Thyroid gland (tissue), 4 donors: ENCODE measurements around the gene CACNA1H. TPM values are rescaled to one million over a fixed set of nuclear protein-coding genes. Genes with fewer than 3 reads are reported as not detected.
"Not testable (repeated sequence)": the region's sequence is repeated elsewhere in the genome, so short reads cannot be mapped to it uniquely, and the experiment has no call there.

Experiments used
- DNase-seq, 2 donors: peaks; one replicate each; pipeline ENCODE4 v3.0.0-alpha.2; 2019
- H3K27ac ChIP-seq, 3 donors: fragments of 200-600 bp; sonication (generic); 1 replicate in 2 of 3; 2 replicates in 1 of 3; pipeline ENCODE4 v1.5.1; 2016 to 2019; ENCODE audit warnings: mild to moderate bottlenecking in 1 of 3, moderate library complexity in 1 of 3
- H3K27me3 ChIP-seq: fragments of 200-600 bp; sonication (generic); one replicate; pipeline ENCODE4 v1.5.1; 2019
- H3K36me3 ChIP-seq, 2 donors: fragments of 200-600 bp; sonication (generic); one replicate each; pipeline ENCODE4 v1.5.1; 2016 to 2019
- H3K4me1 ChIP-seq, 2 donors: fragments of 200-600 bp; sonication (generic); one replicate each; pipeline ENCODE4 v1.5.1; 2017 to 2019
- H3K4me3 ChIP-seq, 3 donors: fragments of 200-600 bp; sonication (generic); replicated peaks in 1 of 3; 1 replicate in 2 of 3; 2 replicates in 1 of 3; pipeline ENCODE4 v1.5.1; 2016; ENCODE audit warnings: mild to moderate bottlenecking in 1 of 3
- H3K9me3 ChIP-seq: fragments of 200-600 bp; sonication (generic); one replicate; pipeline ENCODE4 v1.5.1; 2017
- CTCF ChIP-seq, 6 experiments: fragments of 200-600 bp in 3 of 6; fragments of 450-650 bp in 3 of 6; sonication (generic) in 3 of 6; IDR thresholded peaks; one replicate each; pipeline ENCODE4 v1.5.1; 2016 to 2019; ENCODE audit warnings: antibody characterized with exemption in 6 of 6, mild to moderate bottlenecking in 2 of 6, inconsistent platforms in 1 of 6, moderate library complexity in 1 of 6
- POLR2A ChIP-seq, 2 donors: fragments of 450-650 bp; IDR thresholded peaks; one replicate each; pipeline ENCODE4 v1.6.1; 2017; ENCODE audit warnings: antibody characterized with exemption in 2 of 2, mild to moderate bottlenecking in 2 of 2, moderate library complexity in 1 of 2
- WGBS, 2 donors: methylation state at CpG; one replicate each; pipeline ENCODE4 v1.1.5; 2017; 5-methylcytosine and 5-hydroxymethylcytosine counted together
- intact Hi-C: fragments of 100-400 bp; cut with DNase I; formaldehyde crosslinking; loops from one replicate; pipeline ENCODE4 v1.15.1; 2023
- total RNA-seq, 4 donors: library from RNA; depleted of rRNA; stranded (reverse); fragments of >200 nt; gene quantifications; one replicate each; pipeline ENCODE4 v1.2.3, GENCODE V29; 2016

The CACNA1H gene
- total RNA-seq, 4 donors from 2014 or later = 8.4 to 12.4 (median 9.3) TPM

DNA sequence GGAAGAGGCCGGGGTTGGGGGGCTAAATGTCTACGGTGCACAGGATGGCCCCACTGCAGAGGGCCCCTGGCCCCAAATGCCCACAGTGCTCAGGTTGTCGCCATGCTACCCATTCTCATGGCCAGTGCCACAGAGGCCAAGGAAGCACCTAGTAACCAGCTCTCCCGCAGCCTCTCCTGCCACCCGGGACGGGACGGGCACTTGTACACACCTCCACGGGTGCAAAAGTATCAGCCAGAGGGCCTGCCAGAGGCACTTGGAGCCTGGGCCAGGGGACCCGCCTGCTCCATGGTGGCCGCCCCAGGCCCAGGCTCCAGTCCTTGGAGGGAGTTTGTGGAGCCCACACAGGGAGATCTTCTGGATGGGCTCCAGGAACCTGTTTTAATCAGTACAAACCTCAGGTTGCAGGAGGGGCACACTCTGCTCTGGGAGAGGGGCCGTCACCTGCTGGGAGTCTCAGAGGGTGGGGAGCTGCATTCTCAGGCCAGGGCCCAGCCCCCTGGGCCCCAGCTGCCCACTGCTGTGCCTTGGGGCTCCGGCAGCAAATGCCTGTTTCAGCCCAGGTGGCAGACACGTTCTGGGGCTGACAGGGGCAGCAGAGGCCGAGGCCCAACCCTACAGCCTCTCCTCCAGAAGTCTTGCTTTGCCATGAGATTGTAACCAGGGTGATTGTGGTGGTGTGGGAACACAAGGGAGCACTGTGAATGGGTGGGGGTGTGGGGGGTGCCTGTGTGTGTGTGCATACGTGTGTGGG, 110.9 kb downstream of the CACNA1H start:
- DNase-seq = no peak
- H3K4me3 ChIP-seq = no peak overlapping the region
- no peak overlapping the region for H3K27ac ChIP-seq
- peaks cover 0 to 3% of the 10 kb centered on the region in 2 donors for H3K4me1 ChIP-seq
- no peaks in the 10 kb centered on the region for H3K36me3 ChIP-seq
- H3K9me3 ChIP-seq = no peaks in the 10 kb centered on the region
- TF ChIP-seq CTCF (IDR thresholded peaks at IDR 0.05) (no peak), POLR2A (IDR thresholded peaks at IDR 0.05) (no peak)
- 51 to 57% methylated on average over 7 to 15 of the region's 15 CpGs for WGBS, 2 donors
- intact Hi-C loops = no loop called here
- H3K27me3 ChIP-seq = no peaks in the 10 kb centered on the region

- no peaks in the 10 kb centered on the region for H3K4me1 ChIP-seq
- H3K27ac ChIP-seq = no peak overlapping the region
- 92 to 94% methylated on average over 16 of the region's 16 CpGs for WGBS, 2 donors
- H3K27me3 ChIP-seq = no peaks in the 10 kb centered on the region
- intact Hi-C loops = no loop called here
- H3K9me3 ChIP-seq = no peaks in the 10 kb centered on the region
- no peak for DNase-seq
- no peak overlapping the region for H3K4me3 ChIP-seq
- H3K36me3 ChIP-seq = no peaks in the 10 kb centered on the region
- TF ChIP-seq POLR2A (IDR thresholded peaks at IDR 0.05) = no peak
- TF ChIP-seq CTCF (IDR thresholded peaks at IDR 0.05) = no peak
Observed at GRCh38 chr16:1264345-1265089, 111.6 kb downstream of the CACNA1H start.

DNA sequence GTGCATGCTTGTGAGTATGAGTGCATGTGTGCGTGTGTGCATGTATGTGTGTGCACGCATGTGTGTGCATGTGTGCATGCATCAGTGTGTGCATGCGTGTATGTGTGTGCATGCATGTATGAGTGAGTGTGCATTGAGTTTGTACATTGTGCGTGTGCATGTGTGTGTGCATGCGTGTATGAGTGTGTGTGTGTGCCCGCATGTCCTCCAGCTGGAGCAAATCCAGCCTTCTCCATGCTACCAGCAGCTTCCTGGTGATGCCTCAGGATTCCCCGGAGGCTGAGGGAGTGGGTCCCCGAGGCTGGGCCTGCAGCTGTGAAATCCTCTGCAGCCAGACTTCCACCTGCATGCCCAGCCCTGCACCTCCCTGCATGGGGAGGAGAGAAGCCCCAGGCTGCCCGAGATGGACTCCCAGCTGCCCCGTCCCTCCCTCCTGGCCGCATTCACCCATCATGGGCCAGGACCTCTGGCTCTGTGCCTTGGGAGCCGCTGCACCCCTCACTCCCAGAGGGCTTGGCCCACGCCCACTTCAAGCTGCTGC, 112.3 kb downstream of the CACNA1H start:
- intact Hi-C loops = no loop called here
- no peak for TF ChIP-seq CTCF (IDR thresholded peaks at IDR 0.05)
- no peak for TF ChIP-seq POLR2A (IDR thresholded peaks at IDR 0.05)
- Histone ChIP-seq H3K36me3 (no peaks in the 10 kb centered on the region), H3K27me3 (no peaks in the 10 kb centered on the region), H3K27ac (no peak overlapping the region), H3K9me3 (no peaks in the 10 kb centered on the region), H3K4me3 (no peak overlapping the region), H3K4me1 (no peaks in the 10 kb centered on the region)
- WGBS, 2 donors = 67 to 81% methylated on average over 9 to 11 of the region's 13 CpGs
- no peak for DNase-seq

GRCh38 chr16:1265826-1266225, 112.9 kb downstream of the CACNA1H start:
- intact Hi-C loops = no loop called here
- no peaks in the 10 kb centered on the region for H3K4me1 ChIP-seq
- H3K9me3 ChIP-seq = no peaks in the 10 kb centered on the region
- TF ChIP-seq POLR2A (IDR thresholded peaks at IDR 0.05) (no peak), CTCF (IDR thresholded peaks at IDR 0.05) (no peak)
- no peak overlapping the region for H3K27ac ChIP-seq
- no peak overlapping the region for H3K4me3 ChIP-seq
- no peaks in the 10 kb centered on the region for H3K27me3 ChIP-seq
- no peaks in the 10 kb centered on the region for H3K36me3 ChIP-seq
- 82 to 84% methylated on average over 11 to 19 of the region's 19 CpGs for WGBS, 2 donors
- DNase-seq = no peak

GRCh38 chr16:1269418-1269817, 116.5 kb downstream of the CACNA1H start:
- H3K36me3 ChIP-seq, intact Hi-C loops, DNase-seq, H3K9me3 ChIP-seq, H3K4me3 ChIP-seq, H3K4me1 ChIP-seq, H3K27me3 ChIP-seq, H3K27ac ChIP-seq: not testable (repeated sequence)
- WGBS, 2 donors = 91 to 97% methylated on average over 7 of the region's 7 CpGs
